Fibroblast of lung (primary cell): ENCODE results near the gene UBQLN4.

Experiments
- CTCF ChIP-seq, 2 donors: IDR thresholded peaks in 1 of 2; conservative IDR thresholded peaks in 1 of 2; 1 replicate in 1 of 2; 2 replicates in 1 of 2; pipeline ENCODE4 v1.5.1; 2011 to 2012; ENCODE audit warnings: low read length in 2 of 2, control low read depth in 1 of 2, inconsistent platforms in 1 of 2, low read depth in 1 of 2, mild to moderate bottlenecking in 1 of 2
- EZH2 ChIP-seq: IDR thresholded peaks from 2 replicates; pipeline ENCODE4 v1.5.1; 2012; ENCODE audit warnings: low read length, control low read depth, mild to moderate bottlenecking; ENCODE audit errors: missing control alignments

- TF ChIP-seq CTCF (conservative IDR thresholded peaks at IDR 0.05 in 1 of 2, IDR thresholded peaks at IDR 0.05 in 1 of 2; ENCODE audit: low read depth in 1 of 2, low read length in 2 of 2) (no peak), EZH2 (no peak)
These were observed 33.7 kb downstream of the UBQLN4 start for GRCh38 chr1:156019946-156020292.
